Esophagus muscularis mucosa (tissue), 3 donors: ENCODE results near the gene TOP2A.

Source experiments
- CTCF ChIP-seq, 3 experiments: fragments of 200-600 bp in 2 of 3; fragments of 450-650 bp in 1 of 3; sonication (generic) in 2 of 3; IDR thresholded peaks; one replicate each; pipeline ENCODE4 v1.5.1; 2017 to 2019; ENCODE audit warnings: antibody characterized with exemption in 3 of 3, mild to moderate bottlenecking in 2 of 3, moderate library complexity in 1 of 3
- POLR2A ChIP-seq: fragments of 450-650 bp; IDR thresholded peaks from one replicate; pipeline ENCODE4 v1.6.1; 2017; ENCODE audit warnings: antibody characterized with exemption, moderate library complexity, mild to moderate bottlenecking, low read depth

GRCh38 chr17:40378966-40379365 lies 38.7 kb downstream of the TOP2A start:
- TF ChIP-seq CTCF (IDR thresholded peaks at IDR 0.05): no peak
- TF ChIP-seq POLR2A: no peak
